Suppressor macrophage (primary cell): Measurements from ENCODE around the gene FAR2.
"Not testable (repeated sequence)": the region's sequence is repeated elsewhere in the genome, so short reads cannot be mapped to it uniquely, and the experiment has no call there.

Source experiments
- DNase-seq, 4 experiments: peaks; one replicate each; pipeline ENCODE4 v3.0.0-alpha.2; 2020 to 2022
- total RNA-seq, 17 experiments: gene quantifications; one replicate each; lab custom pipeline; 2026; ENCODE audit warnings: mixed read lengths in 6 of 17, inconsistent platforms in 3 of 17; lab: John Stamatoyannopoulos, UW

The FAR2 gene
- total RNA-seq, result 10.5 to 35.9 (median 25.4) reads per million in 17 experiments

DNA sequence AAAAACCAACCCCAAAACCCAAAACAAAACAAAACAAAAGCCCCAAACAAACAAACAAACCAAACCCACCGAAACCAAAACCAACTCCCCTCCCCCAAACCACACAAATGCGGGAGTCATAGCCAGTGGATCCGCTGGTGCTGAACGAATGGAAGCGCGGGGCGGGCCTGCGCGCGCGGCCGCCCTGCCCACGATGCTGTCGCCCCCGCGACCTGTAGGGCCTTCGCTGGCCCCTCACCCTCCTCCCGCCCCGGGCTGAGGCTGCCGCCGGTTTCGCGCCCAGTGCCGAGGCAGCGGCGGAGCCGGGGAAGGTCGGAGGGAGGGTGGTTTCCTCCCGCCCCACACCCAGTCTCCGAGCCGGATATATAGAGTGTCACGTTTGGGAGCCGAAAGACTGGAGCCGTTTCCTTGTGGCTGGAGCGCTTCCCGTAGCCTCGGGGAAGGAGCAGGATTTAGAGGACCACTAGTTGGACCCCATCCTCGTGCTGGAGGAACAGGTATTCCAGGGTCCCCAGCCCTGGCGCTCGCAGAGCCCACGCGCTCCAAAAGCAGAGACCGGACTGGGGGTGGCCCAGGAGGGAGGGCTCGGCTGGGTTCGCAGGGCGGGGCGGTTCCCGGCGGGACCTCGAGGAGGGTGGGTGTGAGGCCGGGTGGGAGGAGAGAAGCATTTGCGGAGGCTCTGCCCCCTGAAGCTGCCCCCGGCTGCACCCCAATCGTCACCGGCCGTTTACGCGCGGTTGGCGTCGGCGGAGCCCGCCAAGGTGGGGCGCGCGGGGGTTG is at the start of gene FAR2:
Gene FAR2 (plus strand): TSS at position 368 of the 780 bp plus-strand sequence. CDS start 121,172 bp downstream, outside the sequence.
- peak; percentile 41 to 70 (median 58) for DNase-seq

GRCh38 chr12:29102741-29103140 is 46.3 kb upstream of the FAR2 start:
- DNase-seq, result no peak

DNA sequence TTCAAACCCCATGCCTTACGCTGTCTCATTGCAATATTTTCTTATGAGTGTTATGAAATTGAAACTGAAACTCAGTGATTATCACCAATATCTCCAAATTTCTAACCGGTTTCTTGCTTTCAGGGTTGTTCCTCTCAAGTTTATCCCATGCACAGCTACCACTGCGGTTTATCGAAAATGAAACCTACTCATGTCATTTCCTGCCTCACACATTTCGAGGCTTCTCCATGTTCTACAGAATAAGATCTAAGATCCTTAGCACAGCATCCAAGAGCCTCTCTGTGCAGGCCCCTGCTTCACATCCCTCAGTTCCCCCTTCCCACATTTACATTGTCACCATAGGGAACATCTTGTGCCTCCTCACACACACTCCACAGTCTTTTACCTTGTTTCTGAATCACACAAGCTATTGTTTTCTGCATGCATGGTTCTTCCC is 45.5 kb upstream of the FAR2 start:
- peak; percentile 35 to 64 (median 46) for DNase-seq

DNA sequence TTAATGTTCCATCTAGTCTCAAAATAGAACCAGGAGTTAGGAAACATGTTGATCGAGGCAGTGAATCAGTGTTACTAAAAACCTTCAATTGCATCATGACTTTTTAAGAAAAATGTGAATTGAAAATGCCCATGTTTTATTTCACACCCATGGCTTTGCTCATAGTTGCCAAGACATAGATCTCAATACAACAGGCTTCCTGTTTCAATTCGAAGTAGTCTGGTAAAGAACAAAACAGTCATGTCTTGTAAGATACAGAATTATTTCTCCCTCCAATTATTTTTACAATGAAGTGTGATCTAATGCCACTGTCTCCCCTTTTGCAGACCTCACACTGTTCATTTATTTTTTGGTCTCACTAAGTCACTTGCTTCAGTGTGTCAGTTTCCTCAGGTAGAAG is 44.6 kb upstream of the FAR2 start:
- peak in 2 of 4 experiments; percentile 25 to 29 for DNase-seq

- peak in 1 of 4 experiments; percentile 34 for DNase-seq
These were observed 38.3 kb upstream of the FAR2 start for GRCh38 chr12:29110506-29111442.

DNA sequence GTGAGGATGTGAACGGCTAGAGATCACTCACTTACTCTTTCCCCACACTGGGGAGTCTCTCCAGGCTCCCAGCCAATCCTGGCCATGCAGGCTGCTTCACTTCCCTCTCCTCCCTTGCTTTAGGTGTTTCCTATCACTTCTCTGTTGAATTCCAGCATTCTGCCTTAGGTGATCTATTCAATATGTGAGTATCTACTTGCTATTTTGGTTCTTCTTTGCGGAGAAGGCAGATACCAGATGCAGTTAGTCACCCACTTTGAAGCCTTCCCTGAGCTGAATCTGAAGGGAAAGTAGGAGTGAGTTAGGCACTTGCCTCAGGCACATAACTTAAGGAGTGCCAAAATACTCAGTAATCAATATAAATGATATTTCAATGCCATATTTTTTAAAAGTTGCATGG is 36.0 kb upstream of the FAR2 start:
- no peak for DNase-seq

- DNase-seq, result no peak
These were observed 32.7 kb upstream of the FAR2 start for GRCh38 chr12:29116414-29116813.

DNA sequence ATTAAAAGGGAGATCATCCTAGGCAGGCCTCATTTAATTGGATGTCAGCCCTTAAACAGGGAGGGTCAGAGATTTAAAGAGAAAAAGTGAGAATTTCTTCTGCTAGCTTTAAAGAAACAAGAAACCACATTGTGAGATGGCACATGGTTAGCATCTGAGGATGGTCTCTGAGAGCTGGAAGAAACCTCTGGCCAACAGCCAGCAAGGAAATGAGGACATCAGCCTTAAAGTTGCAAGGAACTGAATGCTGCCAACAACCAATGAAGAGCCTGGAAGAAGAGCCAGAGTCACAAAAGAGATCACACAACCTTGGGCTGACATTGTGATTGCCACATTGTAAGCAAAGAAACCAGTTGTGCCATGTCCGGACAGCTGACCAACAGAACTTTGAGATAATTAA is 17.5 kb upstream of the FAR2 start:
- DNase-seq, result peak; percentile 36 to 67 (median 56)

GRCh38 chr12:29132316-29132715 is 16.8 kb upstream of the FAR2 start:
- DNase-seq, result no peak

DNA sequence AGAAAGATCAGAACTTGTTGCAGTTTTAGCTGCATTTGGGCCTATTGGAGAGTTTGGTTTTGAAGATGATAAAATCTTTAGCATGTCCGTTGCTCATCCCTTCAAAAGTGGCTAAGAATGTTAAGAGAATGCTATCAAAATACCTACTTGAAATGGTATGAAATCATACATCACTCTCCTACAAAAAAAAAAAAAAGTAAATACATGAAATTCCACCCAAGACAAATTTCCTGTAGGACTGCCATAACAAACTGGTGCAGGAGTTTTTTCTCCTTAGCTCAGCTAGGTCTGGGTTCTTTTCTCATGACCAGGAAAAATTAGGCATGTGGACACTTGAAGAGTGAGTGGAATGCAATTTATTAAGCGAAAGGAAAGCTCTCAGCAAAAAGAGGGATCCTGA is 15.9 kb upstream of the FAR2 start:
- DNase-seq, result no peak

GRCh38 chr12:29133680-29134079 is 15.4 kb upstream of the FAR2 start:
- no peak for DNase-seq

DNA sequence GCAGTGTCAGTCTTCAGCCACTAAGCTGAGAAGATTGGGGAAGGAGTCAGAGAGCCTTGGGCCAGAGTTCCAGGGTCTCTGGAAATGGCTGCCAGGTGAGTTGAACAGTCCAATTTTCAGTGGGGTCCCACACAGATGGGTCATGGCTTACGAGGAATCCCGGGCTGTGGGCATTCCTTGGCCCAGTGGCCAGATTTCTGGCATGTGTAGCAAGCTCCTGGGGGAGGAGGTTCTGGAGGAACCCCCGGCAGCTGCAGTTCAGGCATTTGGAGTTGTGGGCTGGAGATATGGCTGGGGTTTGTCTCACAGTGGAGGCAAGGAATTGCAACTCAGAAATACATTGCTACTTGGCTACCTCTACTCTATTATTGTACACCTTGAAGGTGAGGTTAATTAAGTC is 10.8 kb upstream of the FAR2 start:
- not testable (repeated sequence) for DNase-seq

DNA sequence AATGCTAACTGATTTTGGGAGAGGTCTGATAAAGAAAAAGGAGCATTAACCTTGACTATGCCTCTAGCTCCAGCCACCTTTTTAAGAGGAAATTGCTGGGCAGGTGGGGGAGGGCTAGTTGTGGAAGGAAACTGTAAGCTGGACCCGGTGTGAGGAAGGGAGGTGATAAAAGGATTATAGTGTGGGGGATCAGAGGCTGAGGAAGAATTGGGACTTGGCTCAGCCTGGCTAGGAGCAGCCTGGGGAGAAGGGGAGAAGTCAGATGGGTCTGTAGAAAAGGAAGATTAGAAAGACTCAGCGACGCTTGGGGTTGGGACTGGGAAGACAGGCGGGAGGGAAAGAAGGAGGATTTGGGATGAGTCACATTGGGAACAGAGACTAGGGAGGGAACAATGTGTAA is 10.2 kb upstream of the FAR2 start:
- DNase-seq, result not testable (repeated sequence)

DNA sequence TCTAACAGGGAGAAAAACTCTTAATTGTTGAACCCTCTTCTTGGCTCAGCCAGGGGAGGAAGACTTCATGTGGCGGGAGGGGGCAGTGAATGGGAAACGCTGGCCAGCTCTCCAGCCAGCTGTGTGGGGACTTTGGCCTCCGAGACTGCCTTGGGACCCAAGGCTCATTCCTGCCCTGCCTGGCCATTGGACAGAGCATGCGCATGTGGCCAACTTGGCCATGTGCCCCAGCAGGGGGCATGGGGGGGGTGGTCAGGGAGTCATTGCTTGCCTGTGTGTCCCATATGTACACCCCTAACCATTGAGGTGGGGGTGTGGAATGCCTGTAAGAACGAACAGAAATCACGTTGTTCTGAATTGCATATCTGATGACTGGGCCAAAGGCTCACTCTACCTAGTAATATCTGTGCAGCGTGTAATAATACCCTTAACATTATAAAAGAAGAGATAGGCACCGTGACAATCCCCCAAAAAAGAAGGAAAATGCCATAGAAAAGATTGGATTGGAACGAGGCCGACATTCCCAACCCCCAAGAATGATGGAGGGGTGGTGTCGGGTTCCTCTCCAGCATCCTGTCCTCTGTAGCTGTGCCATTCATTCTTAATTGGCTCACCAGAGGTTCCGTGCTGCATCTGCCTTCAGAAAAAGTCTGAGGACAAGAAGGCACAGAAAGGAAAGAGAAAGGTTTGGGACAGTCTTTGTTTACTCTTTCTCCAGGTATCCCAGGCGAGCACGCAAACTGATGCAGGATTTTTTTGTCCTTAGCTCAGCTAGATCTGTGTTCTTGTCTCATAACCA is 3.5 kb upstream of the FAR2 start:
- no peak for DNase-seq

DNA sequence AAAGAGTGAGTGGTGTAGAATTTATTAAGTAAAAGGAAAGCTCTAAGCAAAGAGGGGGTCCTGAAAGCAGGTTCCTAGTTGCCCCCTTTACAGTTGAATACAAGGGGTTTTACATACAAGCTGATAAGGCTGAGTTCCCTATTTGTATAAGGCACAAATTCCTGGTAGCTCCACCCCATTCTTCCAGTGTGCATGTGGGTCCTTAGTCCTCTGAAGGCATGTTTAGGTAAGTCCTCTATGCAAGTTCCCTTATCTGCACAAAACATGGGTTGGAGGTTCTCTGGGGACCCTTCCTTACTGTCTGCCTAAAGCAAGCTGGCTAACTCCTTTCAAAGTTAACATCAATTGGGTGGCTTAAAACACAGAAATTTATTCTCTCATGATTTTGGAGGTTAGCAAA is 2.9 kb upstream of the FAR2 start:
- no peak for DNase-seq

- DNase-seq, result peak in 3 of 4 experiments; percentile 28 to 50 (median 46)
These were observed 1.1 kb upstream of the FAR2 start for GRCh38 chr12:29147731-29148595.

GRCh38 chr12:29148596-29148910 is 525 bp upstream of the FAR2 start:
- DNase-seq, result peak in 3 of 4 experiments; percentile 33 to 45 (median 42)

- no peak for DNase-seq
These were observed 708 bp downstream of the FAR2 start for GRCh38 chr12:29149691-29150281.

DNA sequence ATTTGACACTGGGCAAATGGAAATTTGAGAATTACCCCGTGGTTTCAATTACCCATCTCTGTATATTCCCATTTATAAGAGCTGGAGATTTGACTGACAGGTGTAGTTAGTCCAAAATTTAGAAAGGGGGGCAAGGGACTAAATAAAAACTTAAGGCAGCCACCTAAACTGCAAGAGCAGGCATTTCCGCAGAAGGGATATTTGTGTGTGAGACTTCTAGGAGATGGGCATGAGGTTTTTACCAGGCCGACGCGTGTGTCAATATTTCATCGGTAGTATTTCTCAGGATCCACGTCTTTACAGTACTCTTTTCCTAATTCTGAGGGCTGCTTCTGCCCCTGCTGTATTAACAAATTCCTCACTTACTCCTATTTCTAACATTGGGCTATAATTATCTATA is 1.4 kb downstream of the FAR2 start:
- no peak for DNase-seq

- peak in 3 of 4 experiments; percentile 35 to 52 (median 50) for DNase-seq
These were observed 3.3 kb downstream of the FAR2 start for GRCh38 chr12:29152223-29152868.
